Endothelial cell of umbilical vein (primary cell): ENCODE measurements around the gene CCNG1.

ENCODE experiments used
- EZH2 ChIP-seq: IDR thresholded peaks from 2 replicates; pipeline ENCODE4 v1.6.1; 2012; ENCODE audit warnings: borderline replicate concordance, low read depth, mild to moderate bottlenecking, moderate library complexity, low read length, inconsistent platforms; ENCODE audit not compliant: severe bottlenecking
- FOS ChIP-seq: IDR thresholded peaks from 2 replicates; pipeline ENCODE4 v1.6.1; 2011; ENCODE audit warnings: mild to moderate bottlenecking, low read length, moderate library complexity, borderline replicate concordance; ENCODE audit not compliant: insufficient read depth
- GATA2 ChIP-seq: IDR thresholded peaks from 2 replicates; pipeline ENCODE4 v1.7.0; 2011; ENCODE audit warnings: low read depth, mild to moderate bottlenecking, moderate library complexity, mixed read lengths, low read length; ENCODE audit not compliant: insufficient read length, insufficient read depth
- JUN ChIP-seq: IDR thresholded peaks from 2 replicates; pipeline ENCODE4 v1.6.1; 2011; ENCODE audit warnings: borderline replicate concordance, low read depth; ENCODE audit not compliant: insufficient read length, insufficient read depth
- MAX ChIP-seq: IDR thresholded peaks from 2 replicates; pipeline ENCODE4 v1.6.1; 2011; ENCODE audit not compliant: insufficient read depth, insufficient read length
- MYC ChIP-seq: IDR thresholded peaks from one replicate; pipeline ENCODE4 v1.6.1; 2011; ENCODE audit warnings: mild to moderate bottlenecking, low read depth, low read length
- POLR2A ChIP-seq: IDR thresholded peaks from 2 replicates; pipeline ENCODE4 v1.6.1; 2012; ENCODE audit warnings: low read depth, mild to moderate bottlenecking, control low read depth, low read length
- POLR2AphosphoS5 ChIP-seq: IDR thresholded peaks from 2 replicates; pipeline ENCODE4 v1.6.1; 2012; ENCODE audit warnings: low read depth, mild to moderate bottlenecking, control low read depth, low read length, moderate library complexity; ENCODE audit not compliant: insufficient read depth
- TF ChIP-seq, protein P1 (sequence below), 2 donors: IDR thresholded peaks; 1 replicate in 1 of 2; 2 replicates in 1 of 2; pipeline ENCODE4 v1.5.1; 2011; ENCODE audit warnings: low read length in 2 of 2, mild to moderate bottlenecking in 2 of 2, moderate library complexity in 2 of 2, control low read depth in 1 of 2, inconsistent platforms in 1 of 2, low read depth in 1 of 2; ENCODE audit not compliant: insufficient read depth in 1 of 2; ENCODE audit errors: extremely low read depth in 1 of 2

GRCh38 chr5:163489745-163490075 is 52.3 kb downstream of the CCNG1 start:
- TF ChIP-seq, protein P1, sequence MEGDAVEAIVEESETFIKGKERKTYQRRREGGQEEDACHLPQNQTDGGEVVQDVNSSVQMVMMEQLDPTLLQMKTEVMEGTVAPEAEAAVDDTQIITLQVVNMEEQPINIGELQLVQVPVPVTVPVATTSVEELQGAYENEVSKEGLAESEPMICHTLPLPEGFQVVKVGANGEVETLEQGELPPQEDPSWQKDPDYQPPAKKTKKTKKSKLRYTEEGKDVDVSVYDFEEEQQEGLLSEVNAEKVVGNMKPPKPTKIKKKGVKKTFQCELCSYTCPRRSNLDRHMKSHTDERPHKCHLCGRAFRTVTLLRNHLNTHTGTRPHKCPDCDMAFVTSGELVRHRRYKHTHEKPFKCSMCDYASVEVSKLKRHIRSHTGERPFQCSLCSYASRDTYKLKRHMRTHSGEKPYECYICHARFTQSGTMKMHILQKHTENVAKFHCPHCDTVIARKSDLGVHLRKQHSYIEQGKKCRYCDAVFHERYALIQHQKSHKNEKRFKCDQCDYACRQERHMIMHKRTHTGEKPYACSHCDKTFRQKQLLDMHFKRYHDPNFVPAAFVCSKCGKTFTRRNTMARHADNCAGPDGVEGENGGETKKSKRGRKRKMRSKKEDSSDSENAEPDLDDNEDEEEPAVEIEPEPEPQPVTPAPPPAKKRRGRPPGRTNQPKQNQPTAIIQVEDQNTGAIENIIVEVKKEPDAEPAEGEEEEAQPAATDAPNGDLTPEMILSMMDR (IDR thresholded peaks at IDR 0.05; ENCODE audit: extremely low read depth in 1 of 2, insufficient read depth in 1 of 2, low read depth in 1 of 2, low read length in 2 of 2): no peak
- no peak for TF ChIP-seq POLR2AphosphoS5
- no peak for TF ChIP-seq GATA2
- TF ChIP-seq POLR2A: no peak
- TF ChIP-seq MAX: no peak
- no peak for TF ChIP-seq EZH2
- no peak for TF ChIP-seq JUN
- no peak for TF ChIP-seq FOS
- no peak for TF ChIP-seq MYC
